H1 (cell line): ENCODE measurements around the gene IPO11. TPM values are rescaled to one million over a fixed set of nuclear protein-coding genes. Genes with fewer than 3 reads are reported as not detected.

ENCODE experiments used
- CTCF ChIA-PET: fragments of 300-600 bp; sonication (Branson Sonifier 250); formaldehyde crosslinking; loops from one replicate; lab custom pipeline; 2021; ENCODE audit not compliant: partially characterized antibody; lab: Charles Lee
- POLR2A ChIA-PET: fragments of 300-600 bp; sonication (Branson Sonifier 250); formaldehyde crosslinking; loops from one replicate; lab custom pipeline; 2021; ENCODE audit warnings: inconsistent platforms; ENCODE audit not compliant: partially characterized antibody; lab: Charles Lee
- DNase-seq, 2 experiments: peaks; one replicate each; pipeline versions ENCODE4 v3.0.0 to v3.0.0-alpha.2; 2010 to 2022; ENCODE audit warnings: low spot score in 2 of 2, low read depth in 1 of 2, mixed read lengths in 1 of 2
- FAIRE-seq: peaks from 2 replicates; lab custom pipeline; 2011; peaks lifted over from hg19 to GRCh38; lab: Jason Lieb, UNC
- H2AFZ ChIP-seq: 2 replicates; pipeline ENCODE4 v1.8.1; 2012; ENCODE audit warnings: low read length, inconsistent platforms
- H2AK5ac ChIP-seq: 2 replicates; pipeline ENCODE4 v1.6.1; 2013; ENCODE audit warnings: low read depth, low read length
- H2BK120ac ChIP-seq: replicated peaks from 2 replicates; pipeline ENCODE3; 2013; ENCODE audit warnings: low read depth, low read length, inconsistent platforms
- H2BK12ac ChIP-seq: 2 replicates; pipeline ENCODE4 v1.6.1; 2013; ENCODE audit warnings: low read depth, low read length
- H2BK15ac ChIP-seq: 2 replicates; pipeline ENCODE4 v1.6.1; 2013; ENCODE audit warnings: low read length
- H2BK20ac ChIP-seq: 2 replicates; pipeline ENCODE4 v1.6.1; 2013; ENCODE audit warnings: low read length
- H2BK5ac ChIP-seq: 2 replicates; pipeline ENCODE4 v1.6.1; 2013; ENCODE audit warnings: low read depth, low read length
- H3K14ac ChIP-seq: 2 replicates; pipeline ENCODE4 v1.6.1; 2013; ENCODE audit warnings: inconsistent platforms; ENCODE audit not compliant: insufficient read length
- H3K18ac ChIP-seq: 2 replicates; pipeline ENCODE4 v1.6.1; 2013; ENCODE audit warnings: low read length; ENCODE audit errors: extremely low read depth
- H3K23ac ChIP-seq: 2 replicates; pipeline ENCODE4 v1.6.1; 2013; ENCODE audit warnings: inconsistent platforms; ENCODE audit not compliant: insufficient read length
- H3K23me2 ChIP-seq: 2 replicates; pipeline ENCODE4 v1.6.1; 2013; ENCODE audit warnings: low read depth, low read length
- H3K27ac ChIP-seq: 2 replicates; pipeline ENCODE4 v1.6.1; 2011; ENCODE audit warnings: low read depth, low read length, inconsistent platforms
- H3K27me3 ChIP-seq, 4 experiments: replicated peaks in 1 of 4; 1 replicate in 1 of 4; 2 replicates in 3 of 4; pipeline versions ENCODE4 v1.6.1 to v1.8.1; 2011 to 2013; ENCODE audit warnings: low read length in 3 of 4, mild to moderate bottlenecking in 3 of 4, inconsistent platforms in 2 of 4, mixed read lengths in 2 of 4, moderate library complexity in 1 of 4; ENCODE audit not compliant: control insufficient read depth in 3 of 4, insufficient read depth in 3 of 4; ENCODE audit errors: extremely low read depth in 1 of 4
- H3K36me3 ChIP-seq, 4 experiments: 2 replicates each; pipeline versions ENCODE4 v1.6.1 to v1.8.1; 2011 to 2013; ENCODE audit warnings: mild to moderate bottlenecking in 4 of 4, low read length in 3 of 4, moderate library complexity in 2 of 4, control low read depth in 1 of 4, inconsistent platforms in 1 of 4; ENCODE audit not compliant: insufficient read depth in 4 of 4, control insufficient read depth in 2 of 4
- H3K4ac ChIP-seq: replicated peaks from 2 replicates; pipeline ENCODE3; 2013; ENCODE audit warnings: low read length, low read depth, mixed read lengths, inconsistent platforms; ENCODE audit not compliant: insufficient read length
- H3K4me1 ChIP-seq, 4 experiments: replicated peaks in 1 of 4; 1 replicate in 1 of 4; 2 replicates in 3 of 4; pipeline versions ENCODE4 v1.6.1 to v1.8.1; 2011 to 2013; ENCODE audit warnings: low read length in 3 of 4, inconsistent platforms in 2 of 4, mixed read lengths in 1 of 4; ENCODE audit not compliant: insufficient read depth in 4 of 4, control insufficient read depth in 3 of 4
- H3K4me2 ChIP-seq, 2 experiments: 2 replicates each; pipeline versions ENCODE4 v1.6.1 to v1.8.1; 2011 to 2013; ENCODE audit warnings: low read depth in 2 of 2, low read length in 2 of 2, control low read depth in 1 of 2, inconsistent platforms in 1 of 2, mild to moderate bottlenecking in 1 of 2; ENCODE audit not compliant: insufficient read depth in 1 of 2
- H3K4me3 ChIP-seq, 4 experiments: fragments of 200-600, 300-600 bp in 1 of 4; sonication (generic), shearing (Covaris generic), sonication (Bioruptor Twin) in 1 of 4; 2 replicates each; pipeline versions ENCODE4 v1.5.1 to v1.8.1; 2011 to 2016; ENCODE audit warnings: low read length in 4 of 4, low read depth in 3 of 4, control low read depth in 2 of 4, inconsistent platforms in 2 of 4, mild to moderate bottlenecking in 2 of 4, mixed read lengths in 1 of 4, moderate library complexity in 1 of 4; ENCODE audit not compliant: insufficient read depth in 2 of 4; ENCODE audit errors: extremely low read depth in 1 of 4
- H3K56ac ChIP-seq: replicated peaks from 2 replicates; pipeline ENCODE3; 2013; ENCODE audit warnings: low read depth, mild to moderate bottlenecking, mixed read lengths, low read length, inconsistent platforms; ENCODE audit not compliant: insufficient read length
- H3K79me1 ChIP-seq: 2 replicates; pipeline ENCODE4 v1.6.1; 2013; ENCODE audit warnings: low read depth, low read length, control low read depth
- H3K79me2 ChIP-seq, 2 experiments: 2 replicates each; pipeline versions ENCODE4 v1.6.1 to v1.8.1; 2012 to 2013; ENCODE audit warnings: low read length in 2 of 2, mild to moderate bottlenecking in 2 of 2, inconsistent platforms in 1 of 2; ENCODE audit not compliant: insufficient read depth in 2 of 2, control insufficient read depth in 1 of 2
- H3K9ac ChIP-seq, 4 experiments: replicated peaks in 1 of 4; 1 replicate in 1 of 4; 2 replicates in 3 of 4; pipeline versions ENCODE4 v1.6.1 to v1.8.1; 2011 to 2013; ENCODE audit warnings: low read depth in 3 of 4, low read length in 3 of 4, control low read depth in 2 of 4, mild to moderate bottlenecking in 2 of 4, moderate library complexity in 2 of 4, inconsistent platforms in 1 of 4; ENCODE audit errors: extremely low read depth in 1 of 4
- H3K9me3 ChIP-seq, 2 experiments: 2 replicates each; pipeline versions ENCODE4 v1.6.1 to v1.8.1; 2012 to 2013; ENCODE audit warnings: mild to moderate bottlenecking in 2 of 2, moderate library complexity in 2 of 2, control low read depth in 1 of 2, inconsistent platforms in 1 of 2, low read depth in 1 of 2, low read length in 1 of 2, mixed read lengths in 1 of 2; ENCODE audit not compliant: insufficient read depth in 2 of 2
- H4K20me1 ChIP-seq, 2 experiments: replicated peaks in 1 of 2; 2 replicates each; pipeline versions ENCODE3 to v1.8.1; 2011 to 2013; ENCODE audit warnings: inconsistent platforms in 2 of 2, low read length in 2 of 2, mild to moderate bottlenecking in 1 of 2; ENCODE audit not compliant: insufficient read depth in 2 of 2, control insufficient read depth in 1 of 2
- H4K5ac ChIP-seq: 2 replicates; pipeline ENCODE4 v1.6.1; 2013; ENCODE audit warnings: low read length, low read depth, mixed read lengths, inconsistent platforms; ENCODE audit not compliant: insufficient read length
- H4K8ac ChIP-seq: 2 replicates; pipeline ENCODE4 v1.8.0; 2013; ENCODE audit warnings: mild to moderate bottlenecking, moderate library complexity, low read length, inconsistent platforms; ENCODE audit not compliant: insufficient read depth; ENCODE audit errors: extremely low read depth
- H4K91ac ChIP-seq: replicated peaks from 2 replicates; pipeline ENCODE3; 2013; ENCODE audit warnings: low read length, mixed read lengths, inconsistent platforms; ENCODE audit not compliant: insufficient read length
- HDAC6 ChIP-seq: IDR thresholded peaks from one replicate; pipeline ENCODE4 v1.7.1; 2012; ENCODE audit warnings: low read depth, mild to moderate bottlenecking, inconsistent platforms, low read length, moderate library complexity
- POU5F1 ChIP-seq: IDR thresholded peaks from 2 replicates; pipeline ENCODE4 v1.6.1; 2011; ENCODE audit warnings: low read depth, mild to moderate bottlenecking, low read length, moderate library complexity
- RNF2 ChIP-seq: fragments of 200-900, 300-1000 bp; sonication (generic); IDR thresholded peaks from 2 replicates; pipeline ENCODE4 v1.7.1; 2016; ENCODE audit warnings: borderline replicate concordance, low read depth, mild to moderate bottlenecking, antibody characterized with exemption, low read length; ENCODE audit not compliant: poor library complexity, severe bottlenecking; ENCODE audit errors: missing control alignments
- SAP30 ChIP-seq: fragments of 300-600 bp; sonication (generic); IDR thresholded peaks from 2 replicates; pipeline ENCODE4 v1.7.1; 2012; ENCODE audit warnings: low read length, moderate library complexity, mild to moderate bottlenecking, inconsistent platforms; ENCODE audit not compliant: insufficient read depth, insufficient replicate concordance
- SIRT6 ChIP-seq: IDR thresholded peaks from one replicate; pipeline ENCODE4 v1.7.1; 2012; ENCODE audit warnings: low read length, inconsistent platforms
- SP2 ChIP-seq: IDR thresholded peaks from 2 replicates; pipeline ENCODE4 v1.6.1; 2012; ENCODE audit warnings: mild to moderate bottlenecking, low read length, inconsistent platforms
- SRF ChIP-seq: IDR thresholded peaks from 2 replicates; pipeline ENCODE4 v1.6.1; 2011; ENCODE audit warnings: mild to moderate bottlenecking, low read depth, low read length, moderate library complexity
- WGBS, 2 experiments: shearing (Covaris generic) in 1 of 2; methylation state at CpG; one replicate each; pipeline versions ENCODE4 v1.1.6 to v1.1.7; 2013 to 2015; ENCODE audit warnings: low lambda C conversion rate in 2 of 2, mixed read lengths in 2 of 2, inconsistent platforms in 1 of 2, low coverage in 1 of 2, missing lambda C conversion rate in 1 of 2; ENCODE audit not compliant: insufficient replicate concordance in 2 of 2, insufficient coverage in 1 of 2, insufficient read length in 1 of 2; ENCODE audit errors: extremely low coverage in 1 of 2, missing lambda C conversion rate in 1 of 2; 5-methylcytosine and 5-hydroxymethylcytosine counted together
- polyA plus RNA-seq, 7 experiments: library from polyadenylated mRNA; depleted of rRNA in 3 of 7; stranded (reverse) in 5 of 7; unstranded in 2 of 7; fragments of >200 nt in 5 of 7; fragments of 200-250 nt in 2 of 7; gene quantifications; 1 replicate in 5 of 7; 2 replicates in 1 of 7; 4 replicates in 1 of 7; pipeline versions ENCODE4 v1.2.1 to v1.2.3, GENCODE V29; 2011 to 2013; ENCODE audit warnings: missing spikeins in 2 of 7, mixed read lengths in 2 of 7
- total RNA-seq: library from RNA; stranded (reverse); fragmentation: NEBNext Ultra II Directional; extraction: Animal tissue kit (Norgen Biotek cat#: 25700); gene quantifications from 2 replicates; pipeline ENCODE4 v1.2.1, GENCODE V29; 2021

IPO11 gene
- total and polyA plus RNA-seq, 2 of the 8 experiments (the other 6 are each of a cell fraction or from before 2014, with no cell fraction given), result 23.6 to 64.4 TPM

DNA sequence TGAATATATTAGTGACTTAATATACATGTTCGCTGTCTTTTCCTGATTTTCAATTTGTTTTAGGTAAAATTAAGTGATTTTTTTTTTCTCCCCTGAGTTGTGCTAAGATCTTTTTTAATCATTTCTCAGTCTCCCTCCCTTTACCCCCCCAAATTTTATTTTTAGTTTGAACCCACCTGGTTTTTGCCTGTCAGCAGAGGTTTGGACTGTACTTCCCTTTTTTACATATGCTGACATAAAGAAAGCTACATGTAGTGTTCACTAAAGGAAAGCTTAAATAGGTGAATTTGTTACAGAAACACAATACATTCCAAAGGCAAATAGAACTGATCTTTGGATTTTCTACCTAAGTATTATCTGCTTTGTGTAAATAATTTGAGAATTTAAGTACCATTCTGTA, 82.2 kb downstream of the IPO11 start:
- Histone ChIP-seq H3K36me3 (peaks cover 0 to 16% (median 3%) of the 10 kb centered on the region in 4 experiments; a peak in 3 of 8 replicates), H2AFZ (no peak overlapping the region), H3K4me1 (peaks cover 0 to 6% (median 2%) of the 10 kb centered on the region in 4 experiments; a peak in 2 of 7 replicates), H3K56ac (no peak overlapping the region), H3K23me2 (no peaks in the 10 kb centered on the region), H2BK120ac (no peak overlapping the region), H3K9ac (no peak overlapping the region), H3K9me3 (no peaks in the 10 kb centered on the region), H2BK12ac (no peak overlapping the region), H3K4me2 (no peak overlapping the region), H3K27me3 (no peaks in the 10 kb centered on the region), H3K14ac (no peak overlapping the region), H3K4ac (no peak overlapping the region), H3K23ac (no peak overlapping the region), H4K8ac (no peak overlapping the region), H3K79me2 (no peaks in the 10 kb centered on the region), H3K4me3 (no peak overlapping the region), H3K79me1 (no peaks in the 10 kb centered on the region; the same call in 1 of the 2 replicates), H2BK20ac (no peak overlapping the region), H4K5ac (no peak overlapping the region), H2BK5ac (no peak overlapping the region), H3K18ac (no peak overlapping the region), H2BK15ac (no peak overlapping the region), H4K20me1 (peaks cover 0 to 2% of the 10 kb centered on the region in 2 experiments), H2AK5ac (no peak overlapping the region), H4K91ac (no peak overlapping the region), H3K27ac (no peak overlapping the region)
- DNase-seq, result no peak
- 74% methylated on average over 1 of the region's 1 CpG; no CpG with 5 or more reads in 1 of the 2 experiments for WGBS, 2 experiments
- no peak for TF ChIP-seq SIRT6
- TF ChIP-seq SRF, result no peak
- no peak for TF ChIP-seq HDAC6
- no peak for TF ChIP-seq POU5F1
- TF ChIP-seq RNF2, result no peak
- no peak for TF ChIP-seq SAP30
- TF ChIP-seq SP2, result no peak
- CTCF ChIA-PET, result interaction anchor here (0.6 kb wide), 1 partner anchor 223 kb away, joined by 4 read pairs; no protein-coding TSS in a partner anchor
- POLR2A ChIA-PET, result no interaction called here
- no peak for FAIRE-seq
